ENCODE data around the gene MARK1.

The MARK1 gene

DNA sequence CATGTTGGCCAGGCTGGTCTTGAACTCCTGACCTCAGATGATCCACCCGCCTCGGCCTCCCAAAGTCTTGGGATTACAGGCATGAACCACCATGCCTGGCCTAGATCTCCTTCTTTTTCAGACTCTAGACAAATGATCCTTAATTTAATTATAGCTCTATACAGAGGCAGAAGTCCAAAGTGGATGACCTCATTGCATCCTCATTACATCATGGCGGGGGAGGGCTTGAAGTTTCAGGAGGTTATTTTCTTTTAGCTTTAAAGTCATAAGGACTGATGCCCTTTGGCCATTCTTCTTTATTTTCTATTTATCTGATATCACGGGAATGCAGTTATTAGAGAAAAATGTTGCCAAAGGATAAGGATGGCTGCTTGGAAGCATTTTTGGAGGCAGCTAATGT, 14.1 kb upstream of the MARK1 start:
- no peak for DNase-seq (ENCODE audit: low read depth)
- TF ChIP-seq CTCF (conservative IDR thresholded peaks at IDR 0.05; ENCODE audit: low read length) = no peak
- no peak overlapping the region for H3K4me3 ChIP-seq (ENCODE audit: low read length)

DNA sequence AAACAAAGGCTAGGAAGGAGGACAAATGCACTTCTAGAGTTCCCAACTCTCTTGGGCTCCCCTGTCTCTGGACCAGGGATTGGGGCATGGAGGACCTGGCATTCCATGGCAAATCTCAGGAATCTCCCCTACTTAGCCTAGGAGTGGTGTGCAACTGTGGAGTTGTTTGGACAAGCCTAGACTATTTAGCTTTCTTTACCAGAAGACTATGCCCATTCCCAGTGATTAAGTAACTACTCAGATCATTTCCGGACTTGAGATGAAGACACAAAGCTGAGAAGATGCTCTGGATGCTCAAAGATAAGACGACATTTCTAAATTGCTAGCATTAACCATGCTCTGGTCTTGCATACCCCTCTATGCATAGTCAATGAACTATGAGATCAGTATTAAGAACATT, 13.7 kb upstream of the MARK1 start:
- no peak for TF ChIP-seq CTCF (conservative IDR thresholded peaks at IDR 0.05; ENCODE audit: low read length)
- no peak for DNase-seq (ENCODE audit: low read depth)
- H3K4me3 ChIP-seq (ENCODE audit: low read length) = no peak overlapping the region

GRCh38 chr1:220516014-220516721, 11.8 kb upstream of the MARK1 start:
- DNase-seq (ENCODE audit: low read depth) = no peak
- no peak for TF ChIP-seq CTCF (conservative IDR thresholded peaks at IDR 0.05; ENCODE audit: low read length)

DNA sequence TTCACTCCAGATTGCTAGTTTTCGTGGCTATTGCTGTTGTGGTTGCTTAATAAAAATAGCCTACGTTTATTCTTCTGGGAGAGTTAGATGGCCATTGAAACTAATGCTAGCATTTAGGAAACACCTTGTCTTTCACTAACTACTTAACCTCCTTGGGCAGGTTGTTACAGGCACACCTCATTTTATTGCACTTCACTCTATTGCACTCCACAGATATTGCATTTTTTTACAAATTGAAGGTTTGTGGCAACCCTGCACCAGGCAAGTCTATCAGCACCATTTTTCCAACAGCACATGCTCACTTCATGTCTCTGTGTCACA, 11.3 kb upstream of the MARK1 start:
- DNase-seq (ENCODE audit: low read depth) = no peak
- no peak overlapping the region for H3K4me3 ChIP-seq (ENCODE audit: low read length)
- no peak for TF ChIP-seq CTCF (conservative IDR thresholded peaks at IDR 0.05; ENCODE audit: low read length)

More at GRCh38 chr1:220516014-220516721, 11.8 kb upstream of the MARK1 start:
- H3K4me3 ChIP-seq (ENCODE audit: low read length) = no peak overlapping the region

DNA sequence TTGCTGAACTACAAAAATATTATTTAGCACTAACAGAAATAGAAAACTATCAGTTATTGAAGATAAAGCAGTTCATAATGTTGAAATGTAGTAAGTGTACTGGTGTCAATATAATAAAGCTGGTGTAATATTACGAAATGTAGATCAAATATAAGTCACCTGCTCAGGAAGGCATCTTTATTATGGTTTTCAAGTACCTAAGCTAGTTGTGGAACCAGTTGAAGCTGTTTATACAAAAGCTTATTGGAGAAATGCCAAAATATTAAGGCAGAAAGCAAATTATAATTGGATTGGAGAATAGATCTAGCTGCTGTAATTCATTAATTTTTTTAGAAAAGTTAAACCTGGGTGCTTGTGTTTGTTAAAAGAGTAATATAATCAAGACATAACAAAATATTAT, 6.2 kb upstream of the MARK1 start:
- DNase-seq (ENCODE audit: low read depth) = no peak
- no peak overlapping the region for H3K4me3 ChIP-seq (ENCODE audit: low read length)

GRCh38 chr1:220526294-220526693, 1.6 kb upstream of the MARK1 start:
- H3K4me3 ChIP-seq (ENCODE audit: low read length) = no peak overlapping the region
- TF ChIP-seq CTCF (conservative IDR thresholded peaks at IDR 0.05; ENCODE audit: low read length) = no peak
- no peak for DNase-seq (ENCODE audit: low read depth)

More for the DNA sequence above, 6.2 kb upstream of the MARK1 start:
- TF ChIP-seq CTCF (conservative IDR thresholded peaks at IDR 0.05; ENCODE audit: low read length) = no peak

- H3K4me3 ChIP-seq (ENCODE audit: low read length) = peak overlapping the region; percentile 46
- no peak for TF ChIP-seq CTCF (conservative IDR thresholded peaks at IDR 0.05; ENCODE audit: low read length)
- no peak for DNase-seq (ENCODE audit: low read depth)
Measured at GRCh38 chr1:220527279-220527907, 543 bp upstream of the MARK1 start.
